ENCODE results near the gene PRPSAP1.

PRPSAP1 gene

DNA sequence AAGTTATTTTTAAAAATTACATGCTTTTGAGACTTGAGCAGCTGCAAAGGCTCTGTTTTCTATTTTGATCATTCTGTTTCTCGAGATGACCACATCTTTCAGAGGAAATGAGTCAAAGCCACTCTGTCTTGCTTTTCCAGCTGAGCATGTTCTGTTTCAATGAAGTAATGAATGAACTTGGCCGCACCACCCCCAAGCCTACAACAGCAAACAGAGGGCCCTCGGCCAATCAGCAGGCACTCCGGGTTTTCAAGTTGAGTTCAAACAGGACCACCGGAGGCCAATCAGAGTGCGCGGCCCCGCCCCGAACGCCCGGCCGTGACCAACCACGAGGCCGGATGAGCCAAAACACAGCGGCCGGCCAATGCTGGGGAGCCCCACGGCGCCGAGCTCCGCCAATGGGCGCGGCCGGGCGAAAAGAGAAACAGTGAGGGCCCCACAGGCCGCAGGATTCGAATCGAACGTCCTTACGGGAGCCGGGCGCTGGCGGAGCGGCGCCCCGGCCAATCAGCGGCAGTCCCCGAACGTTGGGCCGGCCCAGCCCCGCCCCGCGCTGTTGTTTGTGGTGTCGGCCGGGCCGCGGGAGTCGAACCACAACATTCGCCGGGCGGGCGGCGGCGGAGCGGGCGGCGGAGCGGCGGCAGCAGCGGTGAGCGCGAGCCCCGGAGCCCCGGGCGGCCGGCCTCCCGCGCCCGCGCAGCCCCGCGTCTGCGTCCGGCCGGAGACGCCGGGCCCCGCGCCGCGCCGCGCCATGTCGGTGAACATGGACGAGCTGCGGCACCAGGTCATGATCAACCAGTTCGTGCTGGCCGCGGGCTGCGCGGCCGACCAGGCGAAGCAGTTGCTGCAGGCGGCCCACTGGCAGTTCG is 88.7 kb downstream of the PRPSAP1 start, which contains the start of gene UBALD2:
TSS of gene UBALD2 (plus strand) at position 594 of the 869 bp plus-strand sequence. CDS start at position 752, 158 bp downstream.
- DNase-seq = peak; percentile 100

DNA sequence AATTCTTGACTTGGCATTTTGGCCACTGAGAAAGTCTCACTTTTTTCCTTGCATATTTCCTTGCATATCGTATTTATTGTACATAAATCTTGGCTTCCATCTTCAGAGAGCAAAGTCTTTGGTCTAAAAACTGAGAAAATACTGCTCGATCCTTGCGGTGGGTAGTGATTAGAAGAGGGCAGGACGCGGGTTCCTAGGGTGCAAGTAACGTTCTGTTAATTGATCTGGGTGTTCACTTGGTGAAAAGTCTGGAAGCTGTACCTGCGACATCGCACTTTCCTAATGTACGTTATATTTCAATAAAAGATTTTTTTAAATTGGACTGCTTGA is 89.3 kb downstream of the PRPSAP1 start:
- DNase-seq = no peak

DNA sequence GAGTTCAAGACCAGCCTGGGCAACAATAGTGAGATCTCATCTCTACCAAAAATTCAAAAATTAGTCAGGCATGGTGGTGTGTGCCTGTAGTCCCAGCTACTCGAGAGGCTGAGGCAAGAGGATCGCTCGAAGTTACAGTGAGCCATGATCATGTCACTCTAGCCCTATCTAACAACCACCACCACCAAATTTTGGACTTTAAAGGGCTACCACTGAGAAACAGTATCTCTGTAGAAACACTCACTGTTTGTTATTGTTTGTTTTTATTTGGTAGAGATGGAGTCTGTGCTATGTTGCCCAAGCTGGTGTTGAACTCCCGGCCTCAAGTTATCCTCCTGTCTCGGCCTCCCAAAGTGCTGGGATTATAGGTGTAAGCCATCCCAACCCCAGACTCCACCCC is 89.8 kb downstream of the PRPSAP1 start:
- DNase-seq = no peak

DNA sequence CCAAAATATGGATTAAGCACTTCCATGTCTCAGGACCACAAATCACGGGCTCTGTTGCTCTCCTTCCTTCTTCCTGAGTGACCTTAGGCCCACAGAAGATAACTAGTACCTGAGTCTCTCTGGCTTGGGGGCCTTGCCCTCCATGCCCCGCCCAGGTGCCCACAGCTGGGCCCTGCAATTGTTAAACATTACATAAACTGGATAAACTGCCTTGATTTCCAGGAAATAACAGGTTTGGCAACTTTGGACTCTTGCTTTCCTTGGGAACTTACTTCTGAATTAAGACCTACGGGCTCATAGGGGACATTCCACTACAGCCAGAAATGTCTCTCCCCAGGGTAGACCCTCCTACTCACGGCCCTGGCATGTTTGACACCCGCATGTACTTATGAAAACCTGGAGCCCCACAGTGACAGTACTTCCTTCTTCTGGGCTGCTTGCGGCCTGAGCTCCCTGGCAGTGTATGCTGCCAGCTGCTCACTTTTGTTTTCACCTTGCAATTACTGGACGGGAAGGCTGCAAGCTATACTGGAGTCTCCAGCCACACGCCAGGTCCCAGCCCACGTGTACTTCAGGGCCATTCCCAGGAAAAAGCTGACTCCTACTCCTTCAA is 90.9 kb downstream of the PRPSAP1 start:
- no peak for DNase-seq

DNA sequence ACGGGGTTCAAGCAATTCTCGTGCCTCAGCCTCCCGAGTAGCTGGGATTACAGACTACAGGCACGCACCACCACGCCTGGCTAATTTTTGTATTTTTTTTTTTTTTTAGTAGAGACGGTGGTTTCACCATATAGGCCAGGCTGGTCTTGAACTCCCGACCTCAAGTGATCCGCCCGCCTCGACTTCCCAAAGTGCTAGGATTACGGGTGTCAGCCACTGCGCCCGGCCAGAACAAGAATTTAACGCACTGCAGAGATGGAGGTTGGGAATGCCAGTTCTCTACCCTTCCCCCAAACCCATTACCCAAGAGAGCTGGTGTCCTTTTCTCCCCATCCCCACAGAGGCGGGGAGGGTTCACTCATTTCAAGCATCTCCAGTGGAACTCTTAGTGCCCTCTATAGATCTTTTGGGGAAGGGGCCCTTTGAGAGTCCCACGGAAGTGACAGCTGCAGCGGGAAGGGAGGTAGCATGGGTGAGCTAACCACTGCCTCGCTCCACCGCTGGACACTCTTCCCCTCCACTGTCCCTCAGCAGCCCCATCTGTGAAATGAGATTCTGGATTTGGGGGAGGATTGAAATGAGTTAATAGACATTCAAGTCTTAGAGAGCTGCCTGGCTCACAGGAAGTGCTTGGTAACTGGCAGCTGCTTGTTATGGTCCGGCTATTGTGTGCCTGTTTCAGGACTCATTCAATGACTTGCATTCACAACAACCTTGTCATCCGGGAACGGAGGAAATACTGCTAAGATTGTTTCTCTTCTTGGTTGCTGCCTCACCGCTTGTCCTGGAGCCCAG is 92.1 kb downstream of the PRPSAP1 start:
- DNase-seq = no peak

DNA sequence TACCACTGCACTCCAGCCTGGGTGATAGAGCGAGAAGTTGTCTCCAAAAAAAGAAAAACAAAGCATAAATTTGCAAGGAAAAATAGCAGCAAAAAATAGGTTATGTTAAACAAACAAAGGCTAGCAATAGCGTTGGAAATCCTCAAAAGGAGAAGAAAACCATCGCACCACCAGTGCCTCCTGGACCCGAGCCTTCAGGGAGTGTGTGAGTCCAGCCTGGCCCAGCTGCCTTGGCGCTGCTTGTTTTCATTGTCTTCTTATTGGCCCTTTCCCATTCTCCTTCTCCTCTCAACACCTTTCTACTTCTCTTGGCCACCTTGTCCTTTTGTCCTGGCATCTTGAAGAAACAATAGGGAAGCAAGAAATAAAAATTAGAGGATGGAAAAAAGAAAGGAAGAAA is 93.0 kb downstream of the PRPSAP1 start:
- DNase-seq = no peak

DNA sequence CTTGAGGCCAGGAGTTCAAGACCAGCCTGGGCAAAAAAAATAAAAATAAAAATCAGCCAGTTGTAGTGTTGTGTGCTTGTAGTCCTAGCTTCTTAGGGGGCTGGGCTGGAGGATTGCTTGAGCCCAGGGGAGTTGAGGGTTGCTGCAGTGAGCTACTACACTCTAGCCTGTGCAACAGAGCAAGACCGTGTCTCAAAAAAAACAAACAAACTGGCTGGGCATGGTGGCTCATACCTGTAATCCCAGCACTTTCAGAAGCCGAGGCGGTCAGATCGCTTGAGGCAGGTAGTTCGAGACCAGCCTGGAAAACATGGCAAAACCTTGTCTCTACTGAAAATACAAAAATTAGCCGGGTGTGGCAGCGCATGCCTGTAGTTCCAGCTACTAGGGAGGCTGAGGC is 93.5 kb downstream of the PRPSAP1 start:
- no peak for DNase-seq

Measured in HCEC 1CT (cell line).